Fibroblast of lung (primary cell): ENCODE results near the gene PROSER1.

Source experiments
- EZH2 ChIP-seq: IDR thresholded peaks from 2 replicates; pipeline ENCODE4 v1.5.1; 2012; ENCODE audit warnings: low read length, control low read depth, mild to moderate bottlenecking; ENCODE audit errors: missing control alignments
- TF ChIP-seq, protein P1 (sequence below), 2 donors: IDR thresholded peaks in 1 of 2; conservative IDR thresholded peaks in 1 of 2; 1 replicate in 1 of 2; 2 replicates in 1 of 2; pipeline ENCODE4 v1.5.1; 2011 to 2012; ENCODE audit warnings: low read length in 2 of 2, control low read depth in 1 of 2, inconsistent platforms in 1 of 2, low read depth in 1 of 2, mild to moderate bottlenecking in 1 of 2

- TF ChIP-seq, protein P1, sequence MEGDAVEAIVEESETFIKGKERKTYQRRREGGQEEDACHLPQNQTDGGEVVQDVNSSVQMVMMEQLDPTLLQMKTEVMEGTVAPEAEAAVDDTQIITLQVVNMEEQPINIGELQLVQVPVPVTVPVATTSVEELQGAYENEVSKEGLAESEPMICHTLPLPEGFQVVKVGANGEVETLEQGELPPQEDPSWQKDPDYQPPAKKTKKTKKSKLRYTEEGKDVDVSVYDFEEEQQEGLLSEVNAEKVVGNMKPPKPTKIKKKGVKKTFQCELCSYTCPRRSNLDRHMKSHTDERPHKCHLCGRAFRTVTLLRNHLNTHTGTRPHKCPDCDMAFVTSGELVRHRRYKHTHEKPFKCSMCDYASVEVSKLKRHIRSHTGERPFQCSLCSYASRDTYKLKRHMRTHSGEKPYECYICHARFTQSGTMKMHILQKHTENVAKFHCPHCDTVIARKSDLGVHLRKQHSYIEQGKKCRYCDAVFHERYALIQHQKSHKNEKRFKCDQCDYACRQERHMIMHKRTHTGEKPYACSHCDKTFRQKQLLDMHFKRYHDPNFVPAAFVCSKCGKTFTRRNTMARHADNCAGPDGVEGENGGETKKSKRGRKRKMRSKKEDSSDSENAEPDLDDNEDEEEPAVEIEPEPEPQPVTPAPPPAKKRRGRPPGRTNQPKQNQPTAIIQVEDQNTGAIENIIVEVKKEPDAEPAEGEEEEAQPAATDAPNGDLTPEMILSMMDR (conservative IDR thresholded peaks at IDR 0.05 in 1 of 2, IDR thresholded peaks at IDR 0.05 in 1 of 2; ENCODE audit: low read depth in 1 of 2, low read length in 2 of 2) = no peak
- TF ChIP-seq EZH2 = no peak
These were observed 12.5 kb downstream of the PROSER1 start for GRCh38 chr13:39025433-39025839.
